ENCODE measurements around the gene TRERF1.

Gene TRERF1

GRCh38 chr6:42344756-42345155 is 107.0 kb downstream of the TRERF1 start:
- no peak for TF ChIP-seq CTCF (IDR thresholded peaks at IDR 0.05; ENCODE audit: low read depth, low read length, missing control alignments)
- in situ Hi-C loops (cut with HindIII; ENCODE audit: low pct_ligation_motif_present, low sequenced_read_pairs) = no loop called here
- Histone ChIP-seq H3K36me3 (replicated peaks) (no peaks in the 10 kb centered on the region), H3K27me3 (replicated peaks) (no peaks in the 10 kb centered on the region), H3K4me3 (ENCODE audit: low read depth, low read length) (no peak overlapping the region), H3K27ac (no peak overlapping the region)
- DNase-seq = no peak

GRCh38 chr6:42341771-42342553 is 109.8 kb downstream of the TRERF1 start:
- Histone ChIP-seq H3K27ac (no peak overlapping the region), H3K27me3 (replicated peaks) (no peaks in the 10 kb centered on the region), H3K4me3 (ENCODE audit: low read depth, low read length) (no peak overlapping the region), H3K36me3 (replicated peaks) (no peaks in the 10 kb centered on the region)
- in situ Hi-C loops (cut with HindIII; ENCODE audit: low pct_ligation_motif_present, low sequenced_read_pairs) = no loop called here
- no peak for DNase-seq
- TF ChIP-seq CTCF (IDR thresholded peaks at IDR 0.05; ENCODE audit: low read depth, low read length, missing control alignments) = no peak

GRCh38 chr6:42341221-42341620 is 110.5 kb downstream of the TRERF1 start:
- Histone ChIP-seq H3K4me3 (ENCODE audit: low read depth, low read length) (no peak overlapping the region), H3K27me3 (replicated peaks) (no peaks in the 10 kb centered on the region), H3K27ac (no peak overlapping the region), H3K36me3 (replicated peaks) (no peaks in the 10 kb centered on the region)
- in situ Hi-C loops (cut with HindIII; ENCODE audit: low pct_ligation_motif_present, low sequenced_read_pairs) = no loop called here
- TF ChIP-seq CTCF (IDR thresholded peaks at IDR 0.05; ENCODE audit: low read depth, low read length, missing control alignments) = no peak
- no peak for DNase-seq

GRCh38 chr6:42340511-42340910 is 111.2 kb downstream of the TRERF1 start:
- TF ChIP-seq CTCF (IDR thresholded peaks at IDR 0.05; ENCODE audit: low read depth, low read length, missing control alignments) = no peak
- H3K36me3 ChIP-seq (replicated peaks) = no peaks in the 10 kb centered on the region
- no peak overlapping the region for H3K4me3 ChIP-seq (ENCODE audit: low read depth, low read length)
- DNase-seq = no peak
- no peak overlapping the region for H3K27ac ChIP-seq
- no peaks in the 10 kb centered on the region for H3K27me3 ChIP-seq (replicated peaks)
- in situ Hi-C loops (cut with HindIII; ENCODE audit: low pct_ligation_motif_present, low sequenced_read_pairs) = no loop called here

- peak overlapping the region; percentile 70 for H3K27ac ChIP-seq
- H3K4me3 ChIP-seq (ENCODE audit: low read depth, low read length) = no peak overlapping the region
- DNase-seq = no peak
- H3K36me3 ChIP-seq (replicated peaks) = no peaks in the 10 kb centered on the region
- in situ Hi-C loops (cut with HindIII; ENCODE audit: low pct_ligation_motif_present, low sequenced_read_pairs) = no loop called here
- no peak for TF ChIP-seq CTCF (IDR thresholded peaks at IDR 0.05; ENCODE audit: low read depth, low read length, missing control alignments)
- H3K27me3 ChIP-seq (replicated peaks) = no peaks in the 10 kb centered on the region
These were observed 111.7 kb downstream of the TRERF1 start for GRCh38 chr6:42339991-42340401.

- Histone ChIP-seq H3K27me3 (replicated peaks) (no peaks in the 10 kb centered on the region), H3K27ac (peak overlapping the region; percentile 70), H3K36me3 (replicated peaks) (no peaks in the 10 kb centered on the region), H3K4me3 (ENCODE audit: low read depth, low read length) (no peak overlapping the region)
- peak; percentile 96 for DNase-seq
- in situ Hi-C loops (cut with HindIII; ENCODE audit: low pct_ligation_motif_present, low sequenced_read_pairs) = no loop called here
- TF ChIP-seq CTCF (IDR thresholded peaks at IDR 0.05; ENCODE audit: low read depth, low read length, missing control alignments) = peak; percentile 53
These were observed 112.9 kb downstream of the TRERF1 start for GRCh38 chr6:42338744-42339222.
